ENCODE measurements around the gene ITPR2.

Gene ITPR2

DNA sequence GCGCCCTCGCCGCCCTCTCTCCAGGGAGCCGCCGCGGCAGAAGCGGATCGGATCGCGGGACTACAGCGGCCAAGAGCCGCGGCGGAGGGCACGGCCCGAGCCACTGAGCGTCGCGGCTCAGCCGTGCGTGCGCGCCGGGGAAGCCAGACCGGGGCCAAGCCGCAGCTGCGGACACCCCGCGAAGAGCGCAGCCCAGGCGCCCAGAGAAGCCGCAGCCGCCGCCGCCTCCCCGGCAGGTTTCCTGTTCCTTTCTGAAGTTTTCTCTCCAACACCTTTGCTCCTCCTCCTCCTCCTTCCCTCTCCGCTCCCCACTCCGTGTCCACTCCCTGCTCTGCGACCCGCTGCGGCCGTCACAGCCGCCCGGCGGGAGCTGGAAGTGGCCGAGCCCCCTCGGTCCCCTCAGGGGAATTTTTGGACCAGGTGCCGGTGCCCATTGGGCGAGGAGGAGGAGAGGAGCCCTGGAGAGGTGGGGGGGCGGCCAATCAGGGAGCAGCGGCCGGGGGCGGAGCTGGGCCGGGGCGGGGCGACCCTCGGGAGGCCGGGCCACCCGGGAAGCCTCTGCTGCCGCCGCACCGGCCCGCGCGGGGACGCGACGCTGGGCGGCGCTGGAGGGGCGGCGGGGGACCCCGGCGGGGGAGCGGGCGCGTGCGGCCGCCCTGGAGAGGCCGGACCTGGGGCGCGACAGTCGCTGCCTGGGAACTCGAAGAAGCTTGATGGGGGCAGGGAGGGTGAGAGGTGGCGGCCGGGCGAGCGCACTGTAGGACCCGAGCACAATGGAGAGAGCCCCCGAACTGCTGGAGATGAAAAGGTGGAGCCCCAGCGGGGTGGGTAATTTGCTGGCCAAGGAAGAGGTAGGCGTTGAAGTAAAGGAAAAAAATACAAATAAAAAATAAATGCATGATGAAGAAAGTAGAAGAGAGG is at the start of gene ITPR2:
ITPR2 (minus strand) TSS at position 373 of the 921 bp plus-strand sequence. CDS start 413 bp downstream, outside the sequence.
- TF ChIP-seq, protein P1, sequence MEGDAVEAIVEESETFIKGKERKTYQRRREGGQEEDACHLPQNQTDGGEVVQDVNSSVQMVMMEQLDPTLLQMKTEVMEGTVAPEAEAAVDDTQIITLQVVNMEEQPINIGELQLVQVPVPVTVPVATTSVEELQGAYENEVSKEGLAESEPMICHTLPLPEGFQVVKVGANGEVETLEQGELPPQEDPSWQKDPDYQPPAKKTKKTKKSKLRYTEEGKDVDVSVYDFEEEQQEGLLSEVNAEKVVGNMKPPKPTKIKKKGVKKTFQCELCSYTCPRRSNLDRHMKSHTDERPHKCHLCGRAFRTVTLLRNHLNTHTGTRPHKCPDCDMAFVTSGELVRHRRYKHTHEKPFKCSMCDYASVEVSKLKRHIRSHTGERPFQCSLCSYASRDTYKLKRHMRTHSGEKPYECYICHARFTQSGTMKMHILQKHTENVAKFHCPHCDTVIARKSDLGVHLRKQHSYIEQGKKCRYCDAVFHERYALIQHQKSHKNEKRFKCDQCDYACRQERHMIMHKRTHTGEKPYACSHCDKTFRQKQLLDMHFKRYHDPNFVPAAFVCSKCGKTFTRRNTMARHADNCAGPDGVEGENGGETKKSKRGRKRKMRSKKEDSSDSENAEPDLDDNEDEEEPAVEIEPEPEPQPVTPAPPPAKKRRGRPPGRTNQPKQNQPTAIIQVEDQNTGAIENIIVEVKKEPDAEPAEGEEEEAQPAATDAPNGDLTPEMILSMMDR (IDR thresholded peaks at IDR 0.05), result peak; percentile 69

DNA sequence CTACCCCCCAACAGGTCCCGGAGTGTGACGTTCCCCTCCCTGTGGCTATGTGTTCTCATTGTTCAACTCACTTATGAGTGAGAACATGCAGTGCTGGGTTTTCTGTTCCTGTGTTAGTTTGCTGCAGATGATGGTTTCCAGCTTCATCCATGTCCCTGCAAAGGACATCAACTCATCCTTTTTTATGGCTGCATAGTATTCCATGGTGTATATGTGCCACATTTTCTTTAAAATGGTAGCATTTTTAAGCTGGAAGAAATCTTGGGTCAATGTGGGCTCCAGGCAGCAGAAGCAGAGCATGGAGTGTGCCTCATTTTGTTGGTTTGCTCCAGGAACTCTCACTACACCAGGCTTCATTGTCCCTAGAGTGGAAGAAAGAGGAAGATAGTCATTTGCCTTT is 47.6 kb upstream of the ITPR2 start:
- TF ChIP-seq, protein P1 (IDR thresholded peaks at IDR 0.05), result no peak

DNA sequence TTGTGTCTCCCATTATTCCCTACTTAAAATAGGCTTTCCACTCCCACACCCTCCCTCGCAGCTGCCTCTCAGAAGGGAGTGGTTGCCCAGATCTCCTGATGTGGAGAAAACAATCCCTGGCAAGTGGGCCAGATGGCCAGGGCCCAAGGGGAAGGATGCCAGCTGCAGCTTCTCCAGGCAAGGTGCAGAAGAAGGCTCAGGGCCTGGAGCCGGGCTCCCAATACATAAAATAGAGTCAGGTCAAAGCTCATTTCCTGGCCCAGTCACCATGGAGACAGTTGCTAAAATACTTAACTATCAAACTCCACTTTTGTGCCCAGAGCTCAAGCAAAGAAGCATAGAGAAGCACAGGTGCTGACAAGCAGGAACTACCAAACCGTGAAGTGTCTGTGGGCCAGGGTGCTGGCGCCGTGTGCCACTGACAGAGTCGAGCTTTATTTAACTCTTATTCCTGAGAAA is 45.7 kb upstream of the ITPR2 start:
- TF ChIP-seq, protein P1 (IDR thresholded peaks at IDR 0.05), result no peak

DNA sequence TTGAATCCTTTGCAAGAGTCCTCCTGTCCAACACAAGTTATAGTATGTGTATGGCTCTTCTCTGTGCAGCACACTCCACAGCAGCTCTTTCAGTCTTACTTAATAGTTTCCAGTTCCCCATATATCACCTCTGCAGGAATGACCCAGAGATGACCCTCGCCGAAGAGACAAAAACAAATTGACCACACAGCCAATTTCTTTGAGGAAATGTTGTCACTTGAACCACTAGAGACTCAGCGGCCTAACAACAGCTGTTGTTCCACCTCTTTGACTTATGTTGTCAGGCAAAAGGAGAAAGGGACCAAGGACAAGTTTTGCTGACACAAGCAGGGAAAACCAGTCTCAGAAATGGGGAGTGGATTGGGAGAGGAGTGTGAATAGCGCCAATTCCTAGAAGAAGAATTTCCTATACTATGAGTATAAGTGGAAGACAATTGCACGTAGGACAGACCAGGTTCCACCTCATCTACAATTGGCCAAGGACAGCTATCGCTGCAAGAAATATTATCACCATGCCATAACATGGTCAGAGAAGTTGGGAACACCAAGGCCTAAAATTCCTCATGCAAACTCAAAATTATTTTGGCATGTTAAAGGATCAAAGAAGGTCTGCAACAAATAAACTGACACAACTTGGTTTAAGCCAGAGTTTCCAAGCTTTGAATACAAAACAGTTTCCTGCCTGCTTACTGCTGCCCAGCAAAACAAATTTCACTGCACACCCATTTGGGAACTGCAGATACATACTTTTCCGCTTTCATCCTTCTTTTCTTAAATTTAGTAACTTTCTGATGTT is 41.7 kb upstream of the ITPR2 start:
- TF ChIP-seq, protein P1 (IDR thresholded peaks at IDR 0.05), result no peak

DNA sequence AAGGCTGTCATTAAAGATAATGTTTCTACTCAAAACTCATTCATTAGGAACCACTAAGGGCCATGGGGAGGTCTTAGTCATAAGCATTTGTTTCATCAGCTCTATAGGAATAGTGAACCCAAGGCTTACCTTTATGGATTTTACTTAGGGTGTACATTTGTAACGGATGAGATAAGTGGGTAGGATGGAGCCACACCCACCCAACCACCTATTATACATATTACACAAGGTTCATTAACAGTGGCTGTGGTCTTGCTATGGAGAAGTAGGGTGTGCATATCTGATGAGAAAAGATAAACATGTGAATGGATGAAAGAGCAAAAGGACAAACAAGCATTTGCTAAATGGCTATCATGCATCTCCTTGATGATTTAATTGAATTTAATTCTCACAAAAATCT is 39.6 kb upstream of the ITPR2 start:
- TF ChIP-seq, protein P1 (IDR thresholded peaks at IDR 0.05), result no peak

DNA sequence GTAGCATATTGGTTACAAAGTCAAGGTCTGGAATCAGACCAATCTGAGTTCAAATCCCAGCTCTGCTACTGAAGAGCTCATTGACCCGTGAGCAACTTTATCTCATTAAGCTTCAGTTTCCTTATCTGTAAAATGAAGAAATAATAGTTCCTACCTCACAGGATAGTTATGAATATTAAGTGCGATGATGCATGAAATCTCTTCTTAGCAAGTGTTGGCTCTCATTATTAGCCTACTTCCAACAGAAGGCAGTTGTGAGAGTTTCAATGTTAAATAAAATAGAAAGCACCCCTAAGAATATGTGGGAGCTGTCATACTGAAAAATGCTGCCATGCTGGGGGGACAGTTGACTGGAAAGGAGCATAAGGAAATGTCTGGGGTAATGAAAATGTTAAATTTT is 39.0 kb upstream of the ITPR2 start:
- TF ChIP-seq, protein P1 (IDR thresholded peaks at IDR 0.05), result no peak

DNA sequence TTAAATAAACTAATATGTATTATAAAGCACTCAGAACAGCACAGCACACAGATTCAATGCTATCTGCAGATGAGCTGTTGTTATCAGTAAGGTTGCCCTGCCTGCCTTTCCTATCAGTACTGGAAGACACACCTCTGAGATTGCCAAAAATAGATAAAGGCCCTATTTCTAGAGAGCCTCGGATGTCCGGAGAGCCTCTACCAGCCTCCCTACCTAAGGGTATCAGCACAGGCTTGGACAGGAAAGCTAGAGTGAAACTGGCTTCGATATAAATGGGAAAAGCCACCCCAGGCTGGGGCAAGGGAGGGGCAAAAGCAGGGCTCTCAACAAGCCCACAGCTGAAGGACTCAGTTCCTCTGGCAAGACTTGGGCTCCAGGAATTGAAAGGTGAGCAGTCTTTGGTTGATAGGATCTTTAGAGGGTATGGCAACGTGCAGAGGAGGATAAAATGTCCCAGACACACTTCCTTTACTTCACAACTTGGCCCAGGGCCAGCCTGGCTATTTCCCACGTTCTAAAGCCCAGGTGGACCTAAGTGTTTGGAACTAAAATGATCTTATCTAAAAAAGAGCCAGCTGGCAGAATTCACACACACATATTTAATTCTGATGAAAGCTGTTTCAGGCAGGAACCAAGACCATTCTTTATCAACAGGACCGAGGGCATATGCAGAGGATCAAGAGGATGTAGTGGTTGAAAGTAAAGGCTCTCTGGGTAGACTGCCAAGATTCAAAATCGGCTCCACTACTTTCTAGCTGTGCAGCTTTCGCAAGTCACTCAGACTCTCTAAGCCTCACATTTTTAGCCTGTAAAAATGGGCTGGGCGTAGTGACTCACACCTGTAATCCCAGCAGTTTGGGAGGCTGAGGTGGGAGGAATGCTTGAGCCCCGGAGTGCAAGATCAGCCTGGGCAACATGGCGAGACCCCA is 37.8 kb upstream of the ITPR2 start:
- TF ChIP-seq, protein P1 (IDR thresholded peaks at IDR 0.05), result no peak

All from LNCAP (cell line).